Hippocampal formation (tissue), 2 donors: ENCODE measurements around the gene KDM6B.
A peak's percentile ranks its signal among the peaks of the same experiment; 100 is the strongest.

Experiments used
- DNase-seq, 2 donors: peaks; one replicate each; lab custom pipeline; 2025; lab: John Stamatoyannopoulos, UW

KDM6B gene

DNA sequence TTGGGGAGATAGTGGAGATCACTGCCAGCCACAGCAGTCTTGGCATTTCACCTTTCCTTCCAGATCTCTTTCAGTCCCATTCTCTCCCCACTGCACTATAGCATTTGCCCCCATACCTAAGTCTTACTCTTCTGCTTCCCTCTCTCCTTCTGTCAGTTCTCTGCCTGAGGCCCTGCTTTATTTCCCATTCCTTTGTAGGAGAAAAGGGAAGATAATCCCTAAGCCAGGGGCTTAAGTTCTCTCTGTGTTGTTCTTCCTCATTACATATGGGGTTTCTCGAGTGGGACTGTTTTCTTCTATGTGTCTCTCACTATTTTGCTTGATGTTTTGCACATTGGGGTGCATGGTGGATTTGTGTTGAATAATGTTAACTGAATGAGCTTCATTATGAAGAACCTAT is 6.4 kb downstream of the KDM6B start:
- no peak for DNase-seq

DNA sequence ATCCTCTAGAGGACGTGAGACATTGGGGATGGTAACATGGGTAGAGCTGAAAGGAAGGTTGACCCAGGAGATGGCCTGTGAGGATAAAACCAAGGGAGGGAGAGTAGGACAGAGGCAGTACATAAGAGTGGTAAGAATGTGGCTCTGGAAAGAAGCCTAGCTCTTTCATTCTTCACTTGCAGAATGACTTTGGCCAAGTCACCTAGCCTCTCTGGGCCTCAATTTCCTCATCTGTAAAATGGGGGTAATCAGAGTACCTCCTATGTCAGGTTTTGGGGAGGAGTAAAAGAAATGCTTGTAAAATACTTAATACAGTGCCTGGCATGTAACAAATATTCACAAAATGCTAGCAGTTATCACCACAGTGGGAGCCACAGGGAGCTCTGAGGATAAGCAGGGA is 6.9 kb downstream of the KDM6B start:
- no peak for DNase-seq

DNA sequence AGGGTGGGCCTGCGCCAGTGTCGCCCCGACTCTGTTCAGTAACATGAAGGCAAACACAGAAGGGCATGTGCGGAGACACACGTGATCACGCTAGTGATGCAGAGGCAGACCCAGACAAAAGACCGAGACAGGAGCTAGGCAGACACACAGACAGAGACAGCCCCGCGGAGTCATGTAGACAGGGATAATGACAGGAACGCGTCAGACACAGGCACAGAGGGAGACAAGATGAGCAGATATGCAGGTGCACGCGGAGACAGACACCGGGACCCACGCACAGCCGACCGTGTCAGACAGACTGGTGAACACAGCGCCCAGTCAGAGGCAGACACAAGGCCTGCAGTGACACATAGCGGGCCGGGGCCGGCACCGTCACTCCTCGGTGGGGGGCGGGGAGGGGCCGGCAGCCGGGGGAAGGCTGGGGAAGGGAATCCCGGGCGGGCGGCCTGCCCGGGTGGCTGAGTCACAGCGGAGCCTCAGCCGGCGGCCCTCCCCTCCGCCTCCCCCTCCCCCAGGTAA is 7.4 kb downstream of the KDM6B start:
- DNase-seq: peak; percentile 72 to 81

DNA sequence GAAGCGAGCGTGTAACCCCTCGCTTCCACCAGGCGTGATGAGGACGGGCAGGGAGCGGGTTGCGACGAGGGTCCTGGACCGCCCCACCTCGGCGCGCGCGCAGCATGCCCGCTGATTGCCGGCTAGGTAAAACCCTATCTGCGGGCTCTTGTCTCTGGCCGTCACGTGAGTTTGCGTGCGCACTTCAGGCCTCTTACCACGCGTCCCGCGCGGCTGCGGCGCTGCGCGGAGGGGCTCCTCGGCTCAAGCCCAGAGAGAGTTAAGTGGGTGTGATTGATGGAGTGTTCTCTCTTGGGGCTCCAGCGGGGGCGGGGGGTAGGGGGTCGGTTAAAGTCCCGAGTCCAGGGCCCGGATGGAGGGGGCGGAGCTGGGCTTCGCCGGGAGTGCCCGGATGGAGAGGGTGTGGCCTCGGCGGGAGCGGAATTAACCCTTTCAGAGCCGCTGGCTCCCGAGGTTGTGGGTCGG is 7.9 kb downstream of the KDM6B start:
- DNase-seq: peak; percentile 79 to 89

DNA sequence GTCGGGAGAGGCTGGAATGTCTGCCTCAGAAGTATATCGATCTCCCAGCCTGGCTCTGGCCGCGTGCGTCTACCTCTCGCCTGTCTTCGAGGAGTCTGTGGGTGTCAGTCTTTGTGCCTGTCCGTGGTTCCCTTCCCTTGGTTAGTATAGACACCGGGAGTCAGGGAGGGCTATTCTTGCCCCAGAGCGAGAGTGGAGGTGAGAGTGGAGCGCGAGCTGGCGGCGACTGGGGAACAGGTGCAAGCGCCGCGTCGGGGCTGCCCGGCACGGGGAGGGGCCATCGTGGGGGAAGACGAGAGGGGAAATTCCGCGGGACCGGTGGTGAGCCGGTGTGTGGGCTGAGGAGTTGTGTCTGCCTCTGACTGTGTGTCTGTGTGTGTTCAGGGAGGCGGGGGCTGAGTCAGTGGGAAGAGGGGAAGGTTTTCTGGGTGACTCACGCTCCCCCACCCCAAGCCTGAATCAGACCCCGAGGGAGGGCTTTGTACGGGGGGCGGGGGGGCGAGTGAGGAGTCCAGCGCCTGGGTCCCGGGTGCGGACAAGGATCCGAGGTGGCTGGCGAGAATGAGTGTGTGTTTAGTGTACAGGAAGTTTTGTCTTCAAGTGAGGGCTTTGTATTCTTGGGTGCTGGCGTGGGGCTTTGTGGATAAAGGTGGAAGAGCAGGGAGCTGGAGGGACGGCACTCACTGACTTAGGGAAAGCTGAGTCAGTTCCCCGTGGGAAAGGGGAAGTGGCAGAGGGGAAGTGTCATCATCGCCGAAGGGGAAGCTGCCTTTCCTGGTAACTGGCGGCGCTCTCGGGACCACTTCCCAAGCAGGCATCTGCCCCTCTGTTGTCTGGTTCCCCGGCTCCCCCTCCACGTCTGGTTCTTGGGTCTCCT is 8.6 kb downstream of the KDM6B start:
- DNase-seq: peak; percentile 41 to 77

DNA sequence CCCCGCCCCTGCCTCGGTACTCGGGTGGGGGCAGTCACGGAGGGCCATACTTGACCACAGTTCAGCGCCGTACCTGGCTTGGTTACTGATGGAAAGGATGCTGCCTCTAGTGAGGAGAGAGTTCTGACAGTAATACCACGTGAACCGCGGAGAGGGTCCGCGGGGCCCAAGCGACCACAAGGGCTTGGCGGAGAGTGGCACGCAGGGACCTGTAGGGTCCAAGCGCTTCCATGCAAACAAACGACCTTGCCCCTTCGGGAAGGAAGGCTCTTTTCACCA is 9.2 kb downstream of the KDM6B start:
- no peak for DNase-seq

DNA sequence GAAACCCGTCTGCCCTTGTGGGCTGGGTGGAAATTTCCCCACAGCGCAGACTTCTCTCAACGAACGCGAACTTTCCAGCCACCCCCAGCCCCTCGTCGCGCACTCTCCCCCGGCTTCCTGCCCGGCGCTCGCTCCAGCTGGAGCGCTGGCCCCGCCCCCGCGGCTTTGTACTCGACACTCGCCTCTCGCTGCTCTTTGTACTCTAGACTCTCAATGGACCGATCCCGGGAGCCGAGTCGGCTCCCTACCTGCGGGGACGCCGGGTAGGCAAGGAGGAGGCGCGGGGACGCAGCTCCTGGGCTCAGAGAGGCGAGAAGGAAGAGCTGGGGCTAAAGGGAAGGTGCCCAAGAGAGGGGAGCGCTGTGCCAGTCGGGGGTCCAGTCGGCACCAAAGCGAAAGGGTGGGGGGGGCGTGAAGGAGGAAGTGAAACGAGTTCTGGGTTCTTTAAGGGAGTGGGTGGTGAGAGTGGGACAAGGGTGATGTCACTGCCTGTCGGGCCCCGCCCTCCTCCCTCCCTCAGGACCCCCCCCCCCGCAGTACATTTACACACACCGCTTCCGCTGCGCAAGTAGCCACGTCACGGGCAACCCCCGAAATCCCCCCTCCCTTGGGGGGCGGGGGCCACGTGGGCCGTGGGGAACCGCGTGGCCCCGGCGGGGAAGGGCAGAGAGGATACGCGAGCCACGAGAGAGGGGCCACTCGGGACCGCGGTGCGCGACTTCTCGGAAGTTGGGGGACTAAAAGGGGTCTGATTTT is 9.7 kb downstream of the KDM6B start:
- DNase-seq: peak; percentile 58 to 68

DNA sequence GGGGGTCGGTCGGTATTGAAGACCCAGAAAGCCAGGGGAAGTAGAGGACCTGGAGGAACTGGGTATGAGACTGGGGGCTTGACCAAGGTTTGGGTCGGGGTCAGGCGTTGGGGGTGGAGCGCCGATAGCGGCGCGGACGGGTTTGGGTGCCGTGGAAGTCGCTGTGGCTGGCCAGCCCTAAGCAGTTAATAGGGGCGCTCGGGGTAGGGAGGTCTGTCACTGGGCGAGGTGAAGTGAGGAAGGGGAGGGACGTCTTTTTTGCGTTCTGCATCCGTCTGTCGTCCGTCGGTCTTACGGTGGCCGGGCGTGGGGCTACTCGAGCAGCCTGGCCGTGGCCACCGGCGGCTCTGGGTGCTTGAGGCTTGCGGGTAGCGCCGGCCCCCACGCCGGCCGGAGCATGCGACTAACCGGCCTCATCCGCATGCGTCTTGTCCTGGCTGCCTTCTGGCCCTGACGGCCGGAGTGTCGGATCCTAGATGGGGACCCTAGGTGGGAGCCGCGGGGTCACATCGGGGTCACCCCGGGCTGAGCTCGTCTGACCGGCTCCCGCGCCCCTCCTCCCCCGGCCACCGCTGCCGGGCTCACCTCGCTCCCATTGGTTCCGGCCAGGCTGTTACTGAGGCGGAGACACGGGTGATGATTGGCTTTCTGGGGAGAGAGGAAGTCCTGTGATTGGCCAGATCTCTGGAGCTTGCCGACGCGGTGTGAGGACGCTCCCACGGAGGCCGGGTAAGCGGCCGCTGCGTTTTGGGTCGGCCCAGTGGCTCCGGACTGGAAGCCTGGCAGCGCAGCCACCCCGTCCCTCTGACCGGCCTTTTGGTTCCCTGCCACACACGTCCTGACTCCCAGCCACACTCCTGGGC is 10.5 kb downstream of the KDM6B start:
- peak; percentile 91 to 97 for DNase-seq

DNA sequence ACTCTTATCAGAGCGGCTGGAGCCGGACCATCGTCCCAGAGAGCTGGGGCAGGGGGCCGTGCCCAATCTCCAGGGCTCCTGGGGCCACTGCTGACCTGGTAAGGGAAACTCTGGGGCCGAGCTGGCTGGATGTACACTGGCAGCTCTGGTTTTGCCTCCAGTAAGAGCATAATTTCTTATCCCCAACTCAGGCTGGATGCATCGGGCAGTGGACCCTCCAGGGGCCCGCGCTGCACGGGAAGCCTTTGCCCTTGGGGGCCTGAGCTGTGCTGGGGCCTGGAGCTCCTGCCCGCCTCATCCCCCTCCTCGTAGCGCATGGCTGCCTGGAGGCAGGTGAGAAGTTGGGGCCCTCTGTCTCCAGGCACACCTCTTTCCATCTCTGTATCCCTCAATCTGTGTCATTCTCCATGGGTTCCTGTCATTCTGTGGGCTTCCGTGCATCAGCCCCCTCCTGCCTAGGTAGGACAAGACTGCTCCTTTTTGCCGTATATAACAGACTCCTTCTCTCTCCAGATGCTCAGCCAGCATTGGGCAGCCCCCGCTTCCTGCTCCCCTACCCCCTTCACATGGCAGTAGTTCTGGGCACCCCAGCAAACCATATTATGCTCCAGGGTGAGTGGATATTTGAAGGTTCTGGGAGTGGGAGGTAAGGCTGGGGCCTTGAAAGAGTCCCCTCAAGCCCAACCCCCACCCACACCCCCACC is 11.5 kb downstream of the KDM6B start:
- no peak for DNase-seq

DNA sequence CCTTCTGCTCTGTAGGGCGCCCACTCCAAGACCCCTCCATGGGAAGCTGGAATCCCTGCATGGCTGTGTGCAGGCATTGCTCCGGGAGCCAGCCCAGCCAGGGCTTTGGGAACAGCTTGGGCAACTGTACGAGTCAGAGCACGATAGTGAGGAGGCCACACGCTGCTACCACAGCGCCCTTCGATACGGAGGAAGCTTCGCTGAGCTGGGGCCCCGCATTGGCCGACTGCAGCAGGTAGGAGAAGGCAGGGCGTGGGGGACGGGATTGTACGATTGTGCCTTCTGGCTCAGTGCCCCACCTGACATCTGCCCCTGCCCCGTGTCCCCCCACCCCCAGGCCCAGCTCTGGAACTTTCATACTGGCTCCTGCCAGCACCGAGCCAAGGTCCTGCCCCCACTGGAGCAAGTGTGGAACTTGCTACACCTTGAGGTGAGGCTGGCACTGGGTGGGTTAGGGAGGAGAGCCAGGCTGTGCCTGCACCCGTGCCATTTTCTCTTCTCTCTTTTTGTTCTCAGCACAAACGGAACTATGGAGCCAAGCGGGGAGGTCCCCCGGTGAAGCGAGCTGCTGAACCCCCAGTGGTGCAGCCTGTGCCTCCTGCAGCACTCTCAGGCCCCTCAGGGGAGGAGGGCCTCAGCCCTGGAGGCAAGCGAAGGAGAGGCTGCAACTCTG is 12.2 kb downstream of the KDM6B start:
- no peak for DNase-seq

DNA sequence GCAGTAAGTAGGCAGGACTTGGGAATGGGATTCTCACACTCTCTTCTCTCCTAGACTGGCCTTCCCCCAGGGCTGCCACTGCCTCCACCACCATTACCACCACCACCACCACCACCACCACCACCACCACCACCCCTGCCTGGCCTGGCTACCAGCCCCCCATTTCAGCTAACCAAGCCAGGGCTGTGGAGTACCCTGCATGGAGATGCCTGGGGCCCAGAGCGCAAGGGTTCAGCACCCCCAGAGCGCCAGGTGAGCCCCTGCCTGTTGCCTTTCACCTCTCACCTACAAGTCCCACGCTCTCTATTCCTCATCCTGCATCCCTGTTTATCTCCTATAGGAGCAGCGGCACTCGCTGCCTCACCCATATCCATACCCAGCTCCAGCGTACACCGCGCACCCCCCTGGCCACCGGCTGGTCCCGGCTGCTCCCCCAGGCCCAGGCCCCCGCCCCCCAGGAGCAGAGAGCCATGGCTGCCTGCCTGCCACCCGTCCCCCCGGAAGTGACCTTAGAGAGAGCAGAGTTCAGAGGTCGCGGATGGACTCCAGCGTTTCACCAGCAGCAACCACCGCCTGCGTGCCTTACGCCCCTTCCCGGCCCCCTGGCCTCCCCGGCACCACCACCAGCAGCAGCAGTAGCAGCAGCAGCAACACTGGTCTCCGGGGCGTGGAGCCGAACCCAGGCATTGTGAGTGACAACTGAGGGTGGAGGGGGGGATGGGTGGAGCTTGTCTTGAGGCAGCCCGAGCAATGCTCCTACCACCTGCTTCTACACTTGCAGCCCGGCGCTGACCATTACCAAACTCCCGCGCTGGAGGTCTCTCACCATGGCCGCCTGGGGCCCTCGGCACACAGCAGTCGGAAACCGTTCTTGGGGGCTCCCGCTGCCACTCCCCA is 13.0 kb downstream of the KDM6B start:
- DNase-seq: no peak

DNA sequence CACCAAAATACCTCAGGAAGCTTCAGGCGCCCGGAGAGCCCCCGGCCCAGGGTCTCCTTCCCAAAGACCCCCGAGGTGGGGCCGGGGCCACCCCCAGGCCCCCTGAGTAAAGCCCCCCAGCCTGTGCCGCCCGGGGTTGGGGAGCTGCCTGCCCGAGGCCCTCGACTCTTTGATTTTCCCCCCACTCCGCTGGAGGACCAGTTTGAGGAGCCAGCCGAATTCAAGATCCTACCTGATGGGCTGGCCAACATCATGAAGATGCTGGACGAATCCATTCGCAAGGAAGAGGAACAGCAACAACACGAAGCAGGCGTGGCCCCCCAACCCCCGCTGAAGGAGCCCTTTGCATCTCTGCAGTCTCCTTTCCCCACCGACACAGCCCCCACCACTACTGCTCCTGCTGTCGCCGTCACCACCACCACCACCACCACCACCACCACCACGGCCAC is 14.1 kb downstream of the KDM6B start:
- no peak for DNase-seq

DNA sequence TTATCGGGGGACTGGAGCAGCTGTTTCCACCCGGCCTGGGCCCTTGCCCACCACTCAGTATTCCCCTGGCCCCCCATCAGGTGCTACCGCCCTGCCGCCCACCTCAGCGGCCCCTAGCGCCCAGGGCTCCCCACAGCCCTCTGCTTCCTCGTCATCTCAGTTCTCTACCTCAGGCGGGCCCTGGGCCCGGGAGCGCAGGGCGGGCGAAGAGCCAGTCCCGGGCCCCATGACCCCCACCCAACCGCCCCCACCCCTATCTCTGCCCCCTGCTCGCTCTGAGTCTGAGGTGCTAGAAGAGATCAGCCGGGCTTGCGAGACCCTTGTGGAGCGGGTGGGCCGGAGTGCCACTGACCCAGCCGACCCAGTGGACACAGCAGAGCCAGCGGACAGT is 14.7 kb downstream of the KDM6B start:
- no peak for DNase-seq

DNA sequence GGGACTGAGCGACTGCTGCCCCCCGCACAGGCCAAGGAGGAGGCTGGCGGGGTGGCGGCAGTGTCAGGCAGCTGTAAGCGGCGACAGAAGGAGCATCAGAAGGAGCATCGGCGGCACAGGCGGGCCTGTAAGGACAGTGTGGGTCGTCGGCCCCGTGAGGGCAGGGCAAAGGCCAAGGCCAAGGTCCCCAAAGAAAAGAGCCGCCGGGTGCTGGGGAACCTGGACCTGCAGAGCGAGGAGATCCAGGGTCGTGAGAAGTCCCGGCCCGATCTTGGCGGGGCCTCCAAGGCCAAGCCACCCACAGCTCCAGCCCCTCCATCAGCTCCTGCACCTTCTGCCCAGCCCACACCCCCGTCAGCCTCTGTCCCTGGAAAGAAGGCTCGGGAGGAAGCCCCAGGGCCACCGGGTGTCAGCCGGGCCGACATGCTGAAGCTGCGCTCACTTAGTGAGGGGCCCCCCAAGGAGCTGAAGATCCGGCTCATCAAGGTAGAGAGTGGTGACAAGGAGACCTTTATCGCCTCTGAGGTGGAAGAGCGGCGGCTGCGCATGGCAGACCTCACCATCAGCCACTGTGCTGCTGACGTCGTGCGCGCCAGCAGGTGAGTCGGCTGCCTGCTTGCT is 15.2 kb downstream of the KDM6B start:
- DNase-seq: no peak

DNA sequence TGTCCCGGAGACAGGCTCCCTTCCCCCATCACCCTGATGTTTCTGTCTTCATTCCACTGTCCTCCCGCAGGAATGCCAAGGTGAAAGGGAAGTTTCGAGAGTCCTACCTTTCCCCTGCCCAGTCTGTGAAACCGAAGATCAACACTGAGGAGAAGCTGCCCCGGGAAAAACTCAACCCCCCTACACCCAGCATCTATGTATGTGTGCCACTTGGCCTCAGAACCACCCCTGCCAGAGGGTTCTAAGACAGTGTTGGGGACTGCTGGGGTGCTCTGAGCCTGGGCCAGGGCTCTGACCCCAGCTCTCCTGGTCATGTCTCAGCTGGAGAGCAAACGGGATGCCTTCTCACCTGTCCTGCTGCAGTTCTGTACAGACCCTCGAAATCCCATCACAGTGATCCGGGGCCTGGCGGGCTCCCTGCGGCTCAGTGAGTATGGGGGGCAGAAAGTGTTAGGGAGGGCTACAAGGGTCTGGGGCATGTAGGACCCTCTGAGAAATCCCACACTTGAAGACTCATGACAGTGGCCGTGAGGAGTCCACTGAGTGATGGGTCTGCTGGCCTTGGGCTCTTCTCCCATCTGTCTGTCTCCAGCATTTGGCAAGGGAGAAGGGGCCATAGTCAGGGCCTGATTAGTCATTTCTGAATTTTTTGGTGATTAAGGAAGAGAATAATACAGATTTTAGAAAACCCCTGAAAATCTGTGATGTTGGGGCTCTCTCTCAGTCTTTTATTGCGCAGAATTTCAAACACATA is 15.9 kb downstream of the KDM6B start:
- DNase-seq: no peak

DNA sequence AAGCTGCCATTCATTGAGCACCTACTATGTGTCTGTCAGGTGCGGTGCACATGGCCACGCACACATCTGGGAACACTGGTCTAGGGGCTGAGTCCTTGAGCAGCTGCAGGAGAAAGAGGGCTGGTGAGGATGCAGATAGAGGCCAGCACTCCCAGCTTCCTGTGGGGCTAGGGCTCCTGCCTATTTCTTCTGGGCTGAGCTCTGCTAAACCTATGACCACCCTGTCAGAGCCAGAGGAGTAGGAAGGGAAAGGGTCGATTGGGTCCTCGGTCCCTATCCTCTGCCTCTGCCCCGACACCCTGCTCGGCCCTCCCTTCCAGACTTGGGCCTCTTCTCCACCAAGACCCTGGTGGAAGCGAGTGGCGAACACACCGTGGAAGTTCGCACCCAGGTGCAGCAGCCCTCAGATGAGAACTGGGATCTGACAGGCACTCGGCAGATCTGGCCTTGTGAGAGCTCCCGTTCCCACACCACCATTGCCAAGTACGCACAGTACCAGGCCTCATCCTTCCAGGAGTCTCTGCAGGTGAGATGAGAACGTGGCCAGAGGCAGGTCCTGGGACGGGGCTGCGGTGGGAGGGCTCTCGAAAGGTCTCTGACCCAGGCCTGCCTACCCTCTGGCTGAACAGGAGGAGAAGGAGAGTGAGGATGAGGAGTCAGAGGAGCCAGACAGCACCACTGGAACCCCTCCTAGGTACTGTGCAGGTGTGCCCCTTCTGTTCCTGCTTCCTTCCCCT is 16.9 kb downstream of the KDM6B start:
- no peak for DNase-seq

DNA sequence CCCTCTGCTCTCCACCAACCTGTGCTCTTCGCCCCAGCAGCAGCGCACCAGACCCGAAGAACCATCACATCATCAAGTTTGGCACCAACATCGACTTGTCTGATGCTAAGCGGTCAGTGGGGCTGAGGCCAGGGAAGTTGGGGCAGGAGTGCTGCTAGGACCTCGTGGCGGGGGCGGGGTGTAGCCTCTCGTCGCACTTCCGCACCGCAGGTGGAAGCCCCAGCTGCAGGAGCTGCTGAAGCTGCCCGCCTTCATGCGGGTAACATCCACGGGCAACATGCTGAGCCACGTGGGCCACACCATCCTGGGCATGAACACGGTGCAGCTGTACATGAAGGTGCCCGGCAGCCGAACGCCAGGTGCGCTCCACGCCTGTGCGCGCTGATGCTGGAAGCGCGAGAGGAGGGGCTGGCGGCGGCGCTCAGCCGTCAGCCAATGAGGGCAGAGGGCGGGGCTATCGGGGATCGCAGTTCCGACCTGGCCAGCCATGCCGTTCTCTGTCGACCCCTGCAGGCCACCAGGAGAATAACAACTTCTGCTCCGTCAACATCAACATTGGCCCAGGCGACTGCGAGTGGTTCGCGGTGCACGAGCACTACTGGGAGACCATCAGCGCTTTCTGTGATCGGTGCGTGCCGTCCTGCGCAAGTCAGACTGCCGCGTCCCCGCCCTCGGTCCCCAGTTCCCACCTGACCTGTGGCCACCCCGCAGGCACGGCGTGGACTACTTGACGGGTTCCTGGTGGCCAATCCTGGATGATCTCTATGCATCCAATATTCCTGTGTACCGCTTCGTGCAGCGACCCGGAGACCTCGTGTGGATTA is 17.6 kb downstream of the KDM6B start:
- peak; percentile 79 to 93 for DNase-seq
